H1 (cell line): Measurements from ENCODE around the gene RTN4IP1. TPM values are rescaled to one million over a fixed set of nuclear protein-coding genes. Genes with fewer than 3 reads are reported as not detected.

ENCODE experiments used
- CREB1 ChIP-seq: IDR thresholded peaks from 2 replicates; pipeline ENCODE4 v1.6.1; 2012; ENCODE audit warnings: inconsistent platforms
- E2F6 ChIP-seq: IDR thresholded peaks from 2 replicates; pipeline ENCODE4 v1.6.1; 2012; ENCODE audit warnings: inconsistent platforms
- EP300 ChIP-seq, 2 experiments: IDR thresholded peaks; 1 replicate in 1 of 2; 2 replicates in 1 of 2; pipeline ENCODE4 v1.6.1; 2011 to 2012; ENCODE audit warnings: low read depth in 2 of 2, low read length in 2 of 2, mild to moderate bottlenecking in 2 of 2, borderline replicate concordance in 1 of 2, inconsistent platforms in 1 of 2, moderate library complexity in 1 of 2
- MAFK ChIP-seq: IDR thresholded peaks from 2 replicates; pipeline ENCODE4 v1.6.1; 2012; ENCODE audit warnings: low read depth, mild to moderate bottlenecking, improper control_type of control experiment, low read length
- POU5F1 ChIP-seq: IDR thresholded peaks from 2 replicates; pipeline ENCODE4 v1.6.1; 2011; ENCODE audit warnings: low read depth, mild to moderate bottlenecking, low read length, moderate library complexity
- SIX5 ChIP-seq: IDR thresholded peaks from 2 replicates; pipeline ENCODE4 v1.6.1; 2011; ENCODE audit warnings: mild to moderate bottlenecking, low read depth, low read length
- USF2 ChIP-seq: IDR thresholded peaks from 2 replicates; pipeline ENCODE4 v1.6.1; 2011; ENCODE audit warnings: low read length, improper control_type of control experiment
- polyA plus RNA-seq, 7 experiments: library from polyadenylated mRNA; depleted of rRNA in 3 of 7; stranded (reverse) in 5 of 7; unstranded in 2 of 7; fragments of >200 nt in 5 of 7; fragments of 200-250 nt in 2 of 7; gene quantifications; 1 replicate in 5 of 7; 2 replicates in 1 of 7; 4 replicates in 1 of 7; pipeline versions ENCODE4 v1.2.1 to v1.2.3, GENCODE V29; 2011 to 2013; ENCODE audit warnings: missing spikeins in 2 of 7, mixed read lengths in 2 of 7
- total RNA-seq: library from RNA; stranded (reverse); fragmentation: NEBNext Ultra II Directional; extraction: Animal tissue kit (Norgen Biotek cat#: 25700); gene quantifications from 2 replicates; pipeline ENCODE4 v1.2.1, GENCODE V29; 2021
- TF ChIP-seq, protein P1 (sequence below): fragments of 300-600 bp; sonication (generic); IDR thresholded peaks from 2 replicates; pipeline ENCODE4 v1.7.1; 2012; ENCODE audit warnings: low read length, moderate library complexity, mild to moderate bottlenecking, inconsistent platforms; ENCODE audit not compliant: insufficient replicate concordance

The RTN4IP1 gene
- total and polyA plus RNA-seq, 2 of the 8 experiments (the other 6 are each of a cell fraction or from before 2014, with no cell fraction given), result 14.6 to 19.5 TPM

GRCh38 chr6:106527117-106527516 lies 102.2 kb downstream of the RTN4IP1 start (continued):
- TF ChIP-seq, protein P1, sequence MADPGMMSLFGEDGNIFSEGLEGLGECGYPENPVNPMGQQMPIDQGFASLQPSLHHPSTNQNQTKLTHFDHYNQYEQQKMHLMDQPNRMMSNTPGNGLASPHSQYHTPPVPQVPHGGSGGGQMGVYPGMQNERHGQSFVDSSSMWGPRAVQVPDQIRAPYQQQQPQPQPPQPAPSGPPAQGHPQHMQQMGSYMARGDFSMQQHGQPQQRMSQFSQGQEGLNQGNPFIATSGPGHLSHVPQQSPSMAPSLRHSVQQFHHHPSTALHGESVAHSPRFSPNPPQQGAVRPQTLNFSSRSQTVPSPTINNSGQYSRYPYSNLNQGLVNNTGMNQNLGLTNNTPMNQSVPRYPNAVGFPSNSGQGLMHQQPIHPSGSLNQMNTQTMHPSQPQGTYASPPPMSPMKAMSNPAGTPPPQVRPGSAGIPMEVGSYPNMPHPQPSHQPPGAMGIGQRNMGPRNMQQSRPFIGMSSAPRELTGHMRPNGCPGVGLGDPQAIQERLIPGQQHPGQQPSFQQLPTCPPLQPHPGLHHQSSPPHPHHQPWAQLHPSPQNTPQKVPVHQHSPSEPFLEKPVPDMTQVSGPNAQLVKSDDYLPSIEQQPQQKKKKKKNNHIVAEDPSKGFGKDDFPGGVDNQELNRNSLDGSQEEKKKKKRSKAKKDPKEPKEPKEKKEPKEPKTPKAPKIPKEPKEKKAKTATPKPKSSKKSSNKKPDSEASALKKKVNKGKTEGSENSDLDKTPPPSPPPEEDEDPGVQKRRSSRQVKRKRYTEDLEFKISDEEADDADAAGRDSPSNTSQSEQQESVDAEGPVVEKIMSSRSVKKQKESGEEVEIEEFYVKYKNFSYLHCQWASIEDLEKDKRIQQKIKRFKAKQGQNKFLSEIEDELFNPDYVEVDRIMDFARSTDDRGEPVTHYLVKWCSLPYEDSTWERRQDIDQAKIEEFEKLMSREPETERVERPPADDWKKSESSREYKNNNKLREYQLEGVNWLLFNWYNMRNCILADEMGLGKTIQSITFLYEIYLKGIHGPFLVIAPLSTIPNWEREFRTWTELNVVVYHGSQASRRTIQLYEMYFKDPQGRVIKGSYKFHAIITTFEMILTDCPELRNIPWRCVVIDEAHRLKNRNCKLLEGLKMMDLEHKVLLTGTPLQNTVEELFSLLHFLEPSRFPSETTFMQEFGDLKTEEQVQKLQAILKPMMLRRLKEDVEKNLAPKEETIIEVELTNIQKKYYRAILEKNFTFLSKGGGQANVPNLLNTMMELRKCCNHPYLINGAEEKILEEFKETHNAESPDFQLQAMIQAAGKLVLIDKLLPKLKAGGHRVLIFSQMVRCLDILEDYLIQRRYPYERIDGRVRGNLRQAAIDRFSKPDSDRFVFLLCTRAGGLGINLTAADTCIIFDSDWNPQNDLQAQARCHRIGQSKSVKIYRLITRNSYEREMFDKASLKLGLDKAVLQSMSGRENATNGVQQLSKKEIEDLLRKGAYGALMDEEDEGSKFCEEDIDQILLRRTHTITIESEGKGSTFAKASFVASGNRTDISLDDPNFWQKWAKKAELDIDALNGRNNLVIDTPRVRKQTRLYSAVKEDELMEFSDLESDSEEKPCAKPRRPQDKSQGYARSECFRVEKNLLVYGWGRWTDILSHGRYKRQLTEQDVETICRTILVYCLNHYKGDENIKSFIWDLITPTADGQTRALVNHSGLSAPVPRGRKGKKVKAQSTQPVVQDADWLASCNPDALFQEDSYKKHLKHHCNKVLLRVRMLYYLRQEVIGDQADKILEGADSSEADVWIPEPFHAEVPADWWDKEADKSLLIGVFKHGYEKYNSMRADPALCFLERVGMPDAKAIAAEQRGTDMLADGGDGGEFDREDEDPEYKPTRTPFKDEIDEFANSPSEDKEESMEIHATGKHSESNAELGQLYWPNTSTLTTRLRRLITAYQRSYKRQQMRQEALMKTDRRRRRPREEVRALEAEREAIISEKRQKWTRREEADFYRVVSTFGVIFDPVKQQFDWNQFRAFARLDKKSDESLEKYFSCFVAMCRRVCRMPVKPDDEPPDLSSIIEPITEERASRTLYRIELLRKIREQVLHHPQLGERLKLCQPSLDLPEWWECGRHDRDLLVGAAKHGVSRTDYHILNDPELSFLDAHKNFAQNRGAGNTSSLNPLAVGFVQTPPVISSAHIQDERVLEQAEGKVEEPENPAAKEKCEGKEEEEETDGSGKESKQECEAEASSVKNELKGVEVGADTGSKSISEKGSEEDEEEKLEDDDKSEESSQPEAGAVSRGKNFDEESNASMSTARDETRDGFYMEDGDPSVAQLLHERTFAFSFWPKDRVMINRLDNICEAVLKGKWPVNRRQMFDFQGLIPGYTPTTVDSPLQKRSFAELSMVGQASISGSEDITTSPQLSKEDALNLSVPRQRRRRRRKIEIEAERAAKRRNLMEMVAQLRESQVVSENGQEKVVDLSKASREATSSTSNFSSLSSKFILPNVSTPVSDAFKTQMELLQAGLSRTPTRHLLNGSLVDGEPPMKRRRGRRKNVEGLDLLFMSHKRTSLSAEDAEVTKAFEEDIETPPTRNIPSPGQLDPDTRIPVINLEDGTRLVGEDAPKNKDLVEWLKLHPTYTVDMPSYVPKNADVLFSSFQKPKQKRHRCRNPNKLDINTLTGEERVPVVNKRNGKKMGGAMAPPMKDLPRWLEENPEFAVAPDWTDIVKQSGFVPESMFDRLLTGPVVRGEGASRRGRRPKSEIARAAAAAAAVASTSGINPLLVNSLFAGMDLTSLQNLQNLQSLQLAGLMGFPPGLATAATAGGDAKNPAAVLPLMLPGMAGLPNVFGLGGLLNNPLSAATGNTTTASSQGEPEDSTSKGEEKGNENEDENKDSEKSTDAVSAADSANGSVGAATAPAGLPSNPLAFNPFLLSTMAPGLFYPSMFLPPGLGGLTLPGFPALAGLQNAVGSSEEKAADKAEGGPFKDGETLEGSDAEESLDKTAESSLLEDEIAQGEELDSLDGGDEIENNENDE, result no peak
- TF ChIP-seq EP300 (IDR thresholded peaks at IDR 0.05; ENCODE audit: borderline replicate concordance in 1 of 2, low read depth in 2 of 2, low read length in 2 of 2) (no peak), USF2 (no peak), E2F6 (no peak), MAFK (no peak), POU5F1 (no peak), SIX5 (no peak), CREB1 (no peak)
